Measurements from ENCODE around the gene ADGRD1. TPM values are rescaled to one million over a fixed set of nuclear protein-coding genes. Genes with fewer than 3 reads are reported as not detected.

ADGRD1 gene
- total and polyA plus RNA-seq, 2 of the 8 experiments (the other 6 are each of a cell fraction or from before 2014, with no cell fraction given) = 0.36 to 0.48 TPM

DNA sequence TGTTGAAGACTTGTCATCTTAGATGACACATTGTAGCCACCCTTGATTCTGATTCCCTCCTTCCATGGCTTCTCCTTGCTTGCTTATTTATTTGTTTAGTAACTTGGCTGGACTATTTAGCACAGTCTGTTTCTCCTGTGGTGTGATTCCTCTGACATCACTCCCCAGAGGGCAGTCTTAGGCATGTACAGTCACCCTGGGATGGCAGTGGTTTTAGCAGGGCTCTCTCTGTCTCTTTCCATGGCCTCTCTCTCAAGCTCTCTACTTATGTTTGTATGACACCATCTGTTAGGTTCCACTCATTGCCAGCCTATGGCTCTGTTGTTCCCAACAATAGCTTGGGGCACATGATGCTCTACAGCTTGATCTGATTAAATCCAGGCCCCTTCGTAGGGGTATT, 158.3 kb downstream of the ADGRD1 start (continued):
- no peak for TF ChIP-seq BRCA1 (IDR thresholded peaks at IDR 0.05; ENCODE audit: low read depth, low read length)
- TF ChIP-seq, protein P1, sequence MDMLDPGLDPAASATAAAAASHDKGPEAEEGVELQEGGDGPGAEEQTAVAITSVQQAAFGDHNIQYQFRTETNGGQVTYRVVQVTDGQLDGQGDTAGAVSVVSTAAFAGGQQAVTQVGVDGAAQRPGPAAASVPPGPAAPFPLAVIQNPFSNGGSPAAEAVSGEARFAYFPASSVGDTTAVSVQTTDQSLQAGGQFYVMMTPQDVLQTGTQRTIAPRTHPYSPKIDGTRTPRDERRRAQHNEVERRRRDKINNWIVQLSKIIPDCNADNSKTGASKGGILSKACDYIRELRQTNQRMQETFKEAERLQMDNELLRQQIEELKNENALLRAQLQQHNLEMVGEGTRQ (IDR thresholded peaks at IDR 0.05; ENCODE audit: low read length) = no peak
- TF ChIP-seq SAP30 (IDR thresholded peaks at IDR 0.05; ENCODE audit: insufficient read depth, insufficient replicate concordance, low read length) = no peak
- TF ChIP-seq JUND (IDR thresholded peaks at IDR 0.05; ENCODE audit: low read length) = no peak
- TF ChIP-seq JUN (IDR thresholded peaks at IDR 0.05; ENCODE audit: low read depth, low read length) = no peak
- TF ChIP-seq HDAC2 (IDR thresholded peaks at IDR 0.05; ENCODE audit: borderline replicate concordance in 1 of 2, low read depth in 2 of 2, low read length in 2 of 2) = no peak
- no peak for TF ChIP-seq CBX8 (IDR thresholded peaks at IDR 0.05; ENCODE audit: borderline replicate concordance, low read depth, low read length)
- TF ChIP-seq TAF1 (IDR thresholded peaks at IDR 0.05; ENCODE audit: low read depth, low read length) = no peak

All from H1 (cell line).